OCI-LY7 (cell line): Measurements from ENCODE around the gene TBC1D7. TPM values are rescaled to one million over a fixed set of nuclear protein-coding genes. Genes with fewer than 3 reads are reported as not detected.

ENCODE experiments used
- BruUV-seq: library from RNA; stranded (reverse); fragments of 400-500 nt; replicated peaks from 2 replicates; lab custom pipeline; 2021; lab: Mats Ljungman, UMichigan
- CTCF ChIA-PET: fragments of 300-600 bp; sonication (Branson Sonifier 250); formaldehyde crosslinking; loops from one replicate; lab custom pipeline; 2022; ENCODE audit warnings: antibody characterized with exemption; ENCODE audit not compliant: unreplicated experiment; lab: Charles Lee
- POLR2A ChIA-PET: fragments of 300-600 bp; sonication (Branson Sonifier 250); formaldehyde crosslinking; loops from one replicate; lab custom pipeline; 2022; ENCODE audit warnings: antibody characterized with exemption; lab: Charles Lee
- DNase-seq: peaks from one replicate; pipeline ENCODE4 v3.0.0-alpha.2; 2015; ENCODE audit warnings: low spot score
- H2AFZ ChIP-seq: fragments of 200-600 bp; sonication (generic), shearing (Covaris generic); 2 replicates; pipeline ENCODE4 v1.6.1; 2014; ENCODE audit warnings: mild to moderate bottlenecking, antibody characterized with exemption, low read length, moderate library complexity
- H3K27ac ChIP-seq: fragments of 200-600 bp; sonication (generic); 2 replicates; pipeline ENCODE4 v1.5.1; 2014; ENCODE audit warnings: mixed run types, low read depth, mild to moderate bottlenecking, moderate library complexity, low read length, inconsistent platforms; ENCODE audit not compliant: poor library complexity, severe bottlenecking
- H3K36me3 ChIP-seq: fragments of 200-600 bp; sonication (generic); 2 replicates; pipeline ENCODE4 v1.6.1; 2014; ENCODE audit warnings: mild to moderate bottlenecking, antibody characterized with exemption, low read length, moderate library complexity, mixed read lengths; ENCODE audit not compliant: insufficient read depth
- H3K4me1 ChIP-seq: fragments of 200-600 bp; sonication (generic); 2 replicates; pipeline ENCODE4 v1.5.1; 2014; ENCODE audit warnings: mild to moderate bottlenecking, low read length; ENCODE audit not compliant: insufficient read depth, poor library complexity, severe bottlenecking
- H3K4me2 ChIP-seq: fragments of 200-600 bp; sonication (generic); 2 replicates; pipeline ENCODE4 v1.6.1; 2014; ENCODE audit warnings: mild to moderate bottlenecking, low read length
- H3K4me3 ChIP-seq: fragments of 200-600 bp; sonication (generic); 2 replicates; pipeline ENCODE4 v1.5.1; 2014; ENCODE audit warnings: mild to moderate bottlenecking, low read depth, low read length; ENCODE audit not compliant: poor library complexity, severe bottlenecking
- H3K79me2 ChIP-seq: fragments of 200-600 bp; sonication (generic); 2 replicates; pipeline ENCODE4 v1.6.1; 2016; ENCODE audit warnings: low read depth, mild to moderate bottlenecking, low read length, moderate library complexity, mixed read lengths; ENCODE audit not compliant: insufficient read depth
- H3K9me2 ChIP-seq: fragments of 200-600 bp; sonication (generic); 2 replicates; pipeline ENCODE4 v1.6.1; 2016; ENCODE audit warnings: mild to moderate bottlenecking, low read length, mixed read lengths; ENCODE audit not compliant: insufficient read depth
- H3K9me3 ChIP-seq: fragments of 200-600 bp; sonication (generic); 2 replicates; pipeline ENCODE4 v1.6.1; 2014; ENCODE audit warnings: mild to moderate bottlenecking, mixed run types, low read length, mixed read lengths
- H4K20me1 ChIP-seq: fragments of 200-600 bp; sonication (generic); 2 replicates; pipeline ENCODE4 v1.6.1; 2014; ENCODE audit warnings: mild to moderate bottlenecking, antibody characterized with exemption, low read length, moderate library complexity, mixed read lengths; ENCODE audit not compliant: insufficient read depth
- EZH2phosphoT487 ChIP-seq: fragments of 200-600 bp; sonication (generic); IDR thresholded peaks from 2 replicates; pipeline ENCODE4 v1.6.1; 2018; ENCODE audit warnings: low read depth, borderline replicate concordance, mild to moderate bottlenecking, mixed run types, antibody characterized with exemption, low read length, moderate library complexity, mixed read lengths
- intact Hi-C: fragments of 100-400 bp; cut with micrococcal nuclease; formaldehyde crosslinking; loops from one replicate; pipeline ENCODE4 v1.10.0; 2022; ENCODE audit not compliant: unreplicated experiment
- total RNA-seq, 2 experiments: library from RNA; depleted of rRNA in 1 of 2; stranded (reverse); fragments of >200 nt in 1 of 2; shearing (Covaris generic) in 1 of 2; gene quantifications; 2 replicates each; pipeline ENCODE4 v1.2.3, GENCODE V29; 2014 to 2022
- TF ChIP-seq, protein P1 (sequence below): fragments of 200-600 bp; sonication (generic); conservative IDR thresholded peaks from 2 replicates; pipeline ENCODE4 v1.5.1; 2014; ENCODE audit warnings: mild to moderate bottlenecking, antibody characterized with exemption, low read length, moderate library complexity, mixed read lengths

The TBC1D7 gene
- total RNA-seq, 2 experiments from 2014 or later = 46.2 to 69.2 TPM

- TF ChIP-seq, protein P1, sequence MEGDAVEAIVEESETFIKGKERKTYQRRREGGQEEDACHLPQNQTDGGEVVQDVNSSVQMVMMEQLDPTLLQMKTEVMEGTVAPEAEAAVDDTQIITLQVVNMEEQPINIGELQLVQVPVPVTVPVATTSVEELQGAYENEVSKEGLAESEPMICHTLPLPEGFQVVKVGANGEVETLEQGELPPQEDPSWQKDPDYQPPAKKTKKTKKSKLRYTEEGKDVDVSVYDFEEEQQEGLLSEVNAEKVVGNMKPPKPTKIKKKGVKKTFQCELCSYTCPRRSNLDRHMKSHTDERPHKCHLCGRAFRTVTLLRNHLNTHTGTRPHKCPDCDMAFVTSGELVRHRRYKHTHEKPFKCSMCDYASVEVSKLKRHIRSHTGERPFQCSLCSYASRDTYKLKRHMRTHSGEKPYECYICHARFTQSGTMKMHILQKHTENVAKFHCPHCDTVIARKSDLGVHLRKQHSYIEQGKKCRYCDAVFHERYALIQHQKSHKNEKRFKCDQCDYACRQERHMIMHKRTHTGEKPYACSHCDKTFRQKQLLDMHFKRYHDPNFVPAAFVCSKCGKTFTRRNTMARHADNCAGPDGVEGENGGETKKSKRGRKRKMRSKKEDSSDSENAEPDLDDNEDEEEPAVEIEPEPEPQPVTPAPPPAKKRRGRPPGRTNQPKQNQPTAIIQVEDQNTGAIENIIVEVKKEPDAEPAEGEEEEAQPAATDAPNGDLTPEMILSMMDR = no peak
- TF ChIP-seq EZH2phosphoT487 = no peak
- POLR2A ChIA-PET = interaction anchor here (0.5 to 1.3 kb wide), 7 partner anchors 9 to 357 kb away, joined by 3 to 8 read pairs (median 3); no protein-coding TSS in a partner anchor
- no peak for DNase-seq
- Histone ChIP-seq H3K4me1 (peaks cover 40% of the 10 kb centered on the region), H3K4me3 (no peak overlapping the region), H3K9me2 (no peaks in the 10 kb centered on the region), H3K79me2 (no peaks in the 10 kb centered on the region), H2AFZ (no peak overlapping the region), H3K27ac (no peak overlapping the region), H3K9me3 (peaks cover 23% of the 10 kb centered on the region), H3K4me2 (no peak overlapping the region), H3K36me3 (peaks cover 74% of the 10 kb centered on the region), H4K20me1 (no peaks in the 10 kb centered on the region)
- CTCF ChIA-PET = no interaction called here
- intact Hi-C loops = no loop called here
- no TSS peak for BruUV-seq
These were observed 45.0 kb downstream of the TBC1D7 start for GRCh38 chr6:13283331-13283730.

GRCh38 chr6:13282393-13283069 is 45.8 kb downstream of the TBC1D7 start:
- no peaks in the 10 kb centered on the region for H3K9me2 ChIP-seq
- peaks cover 18% of the 10 kb centered on the region for H3K9me3 ChIP-seq
- no peaks in the 10 kb centered on the region for H3K79me2 ChIP-seq
- ChIA-PET CTCF (no interaction called here), POLR2A (interaction anchor here (0.5 to 1.3 kb wide), 6 partner anchors 8 to 56 kb away, joined by 3 to 8 read pairs (median 3); no protein-coding TSS in a partner anchor)
- H4K20me1 ChIP-seq = no peaks in the 10 kb centered on the region
- H3K4me2 ChIP-seq = no peak overlapping the region
- H2AFZ ChIP-seq = no peak overlapping the region
- peaks cover 48% of the 10 kb centered on the region for H3K4me1 ChIP-seq
- intact Hi-C loops = no loop called here
- DNase-seq = no peak
- no peak overlapping the region for H3K4me3 ChIP-seq
- H3K27ac ChIP-seq = no peak overlapping the region
- BruUV-seq = no TSS peak
- no peak for TF ChIP-seq EZH2phosphoT487
- TF ChIP-seq, protein P1 = no peak
- peaks cover 66% of the 10 kb centered on the region for H3K36me3 ChIP-seq

DNA sequence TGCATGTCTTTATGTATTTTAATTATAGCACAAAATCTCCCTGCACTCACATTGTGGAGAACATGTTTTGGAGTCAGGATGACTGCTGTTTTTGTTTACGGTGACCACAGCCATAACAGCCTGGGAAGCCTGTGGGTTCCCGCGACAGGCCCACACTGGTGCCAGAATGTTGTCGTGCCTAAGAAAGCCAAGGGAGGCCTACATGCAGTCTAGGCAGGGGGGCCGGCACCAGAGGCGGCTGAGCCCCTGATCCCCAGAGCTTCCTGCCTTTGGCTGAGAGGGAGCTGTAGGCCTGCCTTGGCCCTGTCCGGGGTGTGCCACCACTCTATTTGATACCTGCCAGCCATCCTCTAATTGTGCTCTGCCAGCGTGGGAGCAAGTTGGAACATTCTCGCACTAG is 46.7 kb downstream of the TBC1D7 start:
- no peak for DNase-seq
- Histone ChIP-seq H4K20me1 (no peaks in the 10 kb centered on the region), H3K27ac (no peak overlapping the region), H2AFZ (no peak overlapping the region), H3K79me2 (no peaks in the 10 kb centered on the region), H3K4me3 (no peak overlapping the region), H3K4me2 (no peak overlapping the region), H3K4me1 (peaks cover 49% of the 10 kb centered on the region), H3K9me2 (no peaks in the 10 kb centered on the region), H3K36me3 (peaks cover 58% of the 10 kb centered on the region), H3K9me3 (peaks cover 10% of the 10 kb centered on the region; the same call in 1 of the 2 replicates)
- BruUV-seq = no TSS peak
- TF ChIP-seq, protein P1 = no peak
- ChIA-PET POLR2A (no interaction called here), CTCF (no interaction called here)
- intact Hi-C loops = no loop called here
